Caco-2 (cell line): ENCODE data around the gene MUC20. TPM values are rescaled to one million over a fixed set of nuclear protein-coding genes. Genes with fewer than 3 reads are reported as not detected.
"Not testable (repeated sequence)": the region's sequence is repeated elsewhere in the genome, so short reads cannot be mapped to it uniquely, and the experiment has no call there.

Experiments
- BruUV-seq: library from RNA; stranded (reverse); fragments of 400-500 nt; replicated peaks from 2 replicates; lab custom pipeline; 2021; lab: Mats Ljungman, UMichigan
- CTCF ChIA-PET: fragments of 300-600 bp; sonication (Branson Sonifier 250); formaldehyde crosslinking; loops from one replicate; lab custom pipeline; 2022; ENCODE audit warnings: antibody characterized with exemption; lab: Charles Lee
- POLR2A ChIA-PET: fragments of 300-600 bp; sonication (Branson Sonifier 250); formaldehyde crosslinking; loops from one replicate; lab custom pipeline; 2022; ENCODE audit warnings: antibody characterized with exemption; lab: Charles Lee
- DNase-seq, 2 experiments: peaks; one replicate each; pipeline versions ENCODE4 v3.0.0 to v3.0.0-alpha.2; 2020 to 2022
- H3K27me3 ChIP-seq: replicated peaks from 2 replicates; pipeline ENCODE4 v1.6.0; 2011; ENCODE audit warnings: low read length; ENCODE audit not compliant: control insufficient read depth, insufficient read depth
- H3K36me3 ChIP-seq: 2 replicates; pipeline ENCODE4 v1.5.1; 2011; ENCODE audit warnings: low read length; ENCODE audit not compliant: control insufficient read depth, insufficient read depth
- H3K4me1 ChIP-seq: fragments of 250-450 bp; sonication (Bioruptor Pico); 2 replicates; pipeline ENCODE4 v1.5.1; 2020; ENCODE audit warnings: mild to moderate bottlenecking
- H3K4me3 ChIP-seq: 2 replicates; pipeline ENCODE4 v1.5.1; 2011; ENCODE audit warnings: low read depth, mild to moderate bottlenecking, control low read depth, low read length
- H3K9me3 ChIP-seq: fragments of 250-450 bp; sonication (Bioruptor Pico); 2 replicates; pipeline ENCODE4 v1.5.1; 2020; ENCODE audit warnings: mild to moderate bottlenecking, moderate library complexity
- H3K27ac Mint-ChIP-seq: one replicate; pipeline ENCODE4 v1.8.0; 2022; ENCODE audit warnings: mixed read lengths; ENCODE audit not compliant: unreplicated experiment
- H3K27me3 Mint-ChIP-seq: one replicate; pipeline ENCODE4 v1.8.0; 2022; ENCODE audit warnings: mixed read lengths; ENCODE audit not compliant: insufficient read depth, unreplicated experiment
- H3K36me3 Mint-ChIP-seq: one replicate; pipeline ENCODE4 v1.8.0; 2022; ENCODE audit warnings: mild to moderate bottlenecking, mixed read lengths; ENCODE audit not compliant: insufficient read depth, unreplicated experiment
- H3K4me1 Mint-ChIP-seq: one replicate; pipeline ENCODE4 v1.8.0; 2022; ENCODE audit warnings: low read depth, mixed read lengths; ENCODE audit not compliant: unreplicated experiment
- H3K4me3 Mint-ChIP-seq: one replicate; pipeline ENCODE4 v1.8.0; 2022; ENCODE audit warnings: mild to moderate bottlenecking, moderate library complexity, mixed read lengths; ENCODE audit not compliant: unreplicated experiment
- H3K9me3 Mint-ChIP-seq: one replicate; pipeline ENCODE4 v1.8.0; 2022; ENCODE audit warnings: mixed read lengths; ENCODE audit not compliant: unreplicated experiment
- CTCF ChIP-seq, 2 experiments: fragments of 200-600 bp in 1 of 2; IDR thresholded peaks; 1 replicate in 1 of 2; 2 replicates in 1 of 2; pipeline versions ENCODE4 v1.5.1 to v1.8.0; 2011 to 2022; ENCODE audit warnings: antibody characterized with exemption in 1 of 2, control low read depth in 1 of 2, inconsistent platforms in 1 of 2, low read depth in 1 of 2, low read length in 1 of 2, mild to moderate bottlenecking in 1 of 2, moderate library complexity in 1 of 2; ENCODE audit not compliant: insufficient read depth in 1 of 2, severe bottlenecking in 1 of 2, unreplicated experiment in 1 of 2
- intact Hi-C: fragments of 100-400 bp; cut with micrococcal nuclease; formaldehyde crosslinking; loops from one replicate; pipeline ENCODE4 v1.10.0; 2022; ENCODE audit not compliant: unreplicated experiment
- total RNA-seq: library from RNA; stranded (reverse); gene quantifications from 2 replicates; pipeline ENCODE4 v1.2.3, GENCODE V29; 2022

Gene MUC20
- total RNA-seq, 1 experiment from 2014 or later: 0.88 TPM

GRCh38 chr3:195769551-195769950, 48.8 kb downstream of the MUC20 start:
- no peaks in the 10 kb centered on the region for H3K4me1 ChIP-seq
- Mint-ChIP-seq H3K27me3 (no peaks in the 10 kb centered on the region), H3K9me3 (peaks cover 16% of the 10 kb centered on the region), H3K4me3 (no peak overlapping the region), H3K4me1 (no peaks in the 10 kb centered on the region), H3K27ac (no peak overlapping the region), H3K36me3 (no peaks in the 10 kb centered on the region)
- H3K9me3 ChIP-seq: no peaks in the 10 kb centered on the region
- no TSS peak for BruUV-seq
- CTCF ChIA-PET: no interaction called here
- TF ChIP-seq CTCF (IDR thresholded peaks at IDR 0.05; ENCODE audit: insufficient read depth in 1 of 2, low read depth in 1 of 2, low read length in 1 of 2, severe bottlenecking in 1 of 2, unreplicated experiment in 1 of 2): no peak
- POLR2A ChIA-PET: no interaction called here
- H3K27me3 ChIP-seq: no peaks in the 10 kb centered on the region
- no peak for DNase-seq
- H3K4me3 ChIP-seq: no peak overlapping the region
- intact Hi-C loops: no loop called here
- no peaks in the 10 kb centered on the region for H3K36me3 ChIP-seq

GRCh38 chr3:195770081-195770840, 49.5 kb downstream of the MUC20 start:
- H3K27ac Mint-ChIP-seq: no peak overlapping the region
- intact Hi-C loops: no loop called here
- no peaks in the 10 kb centered on the region for H3K36me3 Mint-ChIP-seq
- H3K4me1 ChIP-seq: no peaks in the 10 kb centered on the region
- no peak for TF ChIP-seq CTCF (IDR thresholded peaks at IDR 0.05; ENCODE audit: insufficient read depth in 1 of 2, low read depth in 1 of 2, low read length in 1 of 2, severe bottlenecking in 1 of 2, unreplicated experiment in 1 of 2)
- H3K36me3 ChIP-seq: no peaks in the 10 kb centered on the region
- peaks cover 16% of the 10 kb centered on the region for H3K9me3 Mint-ChIP-seq
- H3K4me3 ChIP-seq: no peak overlapping the region
- CTCF ChIA-PET: no interaction called here
- POLR2A ChIA-PET: no interaction called here
- H3K27me3 Mint-ChIP-seq: no peaks in the 10 kb centered on the region
- H3K4me3 Mint-ChIP-seq: no peak overlapping the region
- no peaks in the 10 kb centered on the region for H3K27me3 ChIP-seq
- no peaks in the 10 kb centered on the region for H3K9me3 ChIP-seq
- BruUV-seq: no TSS peak
- DNase-seq: no peak
- H3K4me1 Mint-ChIP-seq: no peaks in the 10 kb centered on the region

GRCh38 chr3:195770841-195771645, 50.3 kb downstream of the MUC20 start:
- intact Hi-C loops, BruUV-seq, POLR2A ChIA-PET: not testable (repeated sequence)

More at GRCh38 chr3:195770841-195771645, 50.3 kb downstream of the MUC20 start:
- H3K27me3 ChIP-seq, H3K36me3 Mint-ChIP-seq, DNase-seq, H3K4me3 ChIP-seq, H3K4me1 Mint-ChIP-seq, H3K36me3 ChIP-seq, H3K4me3 Mint-ChIP-seq, CTCF ChIA-PET, H3K27ac Mint-ChIP-seq, H3K9me3 ChIP-seq, H3K27me3 Mint-ChIP-seq, H3K4me1 ChIP-seq: not testable (repeated sequence)
- H3K9me3 Mint-ChIP-seq: peaks cover 16% of the 10 kb centered on the region
